Skeletal muscle tissue (tissue), 4 donors: Measurements from ENCODE around the gene POLA2. TPM values are rescaled to one million over a fixed set of nuclear protein-coding genes. Genes with fewer than 3 reads are reported as not detected.

ENCODE experiments used
- H3K27ac ChIP-seq: one replicate; pipeline ENCODE4 v1.7.0; 2013; ENCODE audit warnings: mild to moderate bottlenecking, low read depth, low read length, inconsistent platforms
- H3K27me3 ChIP-seq, 3 donors: one replicate each; pipeline ENCODE4 v1.7.0; 2013; ENCODE audit warnings: low read length in 3 of 3; ENCODE audit not compliant: control insufficient read depth in 3 of 3, insufficient read depth in 3 of 3
- H3K36me3 ChIP-seq, 3 donors: one replicate each; pipeline ENCODE4 v1.7.0; 2013; ENCODE audit warnings: low read length in 3 of 3; ENCODE audit not compliant: control insufficient read depth in 3 of 3, insufficient read depth in 3 of 3
- H3K4me1 ChIP-seq, 3 donors: one replicate each; pipeline ENCODE4 v1.7.0; 2013; ENCODE audit warnings: low read length in 3 of 3, mild to moderate bottlenecking in 3 of 3; ENCODE audit not compliant: control insufficient read depth in 3 of 3, insufficient read depth in 3 of 3
- H3K4me3 ChIP-seq, 3 donors: one replicate each; pipeline ENCODE4 v1.7.0; 2013; ENCODE audit warnings: low read length in 3 of 3
- H3K9ac ChIP-seq, 3 donors: one replicate each; pipeline ENCODE4 v1.7.0; 2013; ENCODE audit warnings: low read length in 3 of 3, mild to moderate bottlenecking in 3 of 3, moderate library complexity in 2 of 3, low read depth in 1 of 3
- H3K9me3 ChIP-seq, 3 donors: one replicate each; pipeline ENCODE4 v1.7.0; 2013; ENCODE audit warnings: low read length in 3 of 3; ENCODE audit not compliant: control insufficient read depth in 3 of 3
- total RNA-seq: library from RNA; depleted of rRNA; stranded (reverse); fragments of >200 nt; gene quantifications from one replicate; pipeline ENCODE4 v1.2.3, GENCODE V29; 2014
- donor health status: Osteomylitis.

Gene POLA2
- 2.1 TPM for total RNA-seq

- H3K4me1 ChIP-seq: peaks cover 13 to 14% (median 13%) of the 10 kb centered on the region in 3 donors
- peaks cover 0 to 3% (median 0%) of the 10 kb centered on the region in 3 donors for H3K36me3 ChIP-seq
- no peaks in the 10 kb centered on the region for H3K27me3 ChIP-seq
- no peaks in the 10 kb centered on the region for H3K9me3 ChIP-seq
- H3K9ac ChIP-seq: peak within 1 kb of the TSS; percentile 87 to 97 (median 91)
- peak within 1 kb of the TSS; percentile 86 to 100 (median 97) for H3K4me3 ChIP-seq
- H3K27ac ChIP-seq: peak within 1 kb of the TSS; percentile 95
Measured at GRCh38 chr11:65261591-65262380, at the start of gene POLA2. Gene POLA2 (plus strand): TSS chr11:65261962. CDS start chr11:65262293, 331 bp downstream.

- H3K36me3 ChIP-seq: peaks cover 37 to 43% (median 39%) of the 10 kb centered on the region in 3 donors
- no peaks in the 10 kb centered on the region for H3K4me1 ChIP-seq
- H3K9me3 ChIP-seq: no peaks in the 10 kb centered on the region
- no peak overlapping the region for H3K4me3 ChIP-seq
- H3K9ac ChIP-seq: no peak overlapping the region
- no peak overlapping the region for H3K27ac ChIP-seq
- H3K27me3 ChIP-seq: no peaks in the 10 kb centered on the region
Measured at GRCh38 chr11:65212226-65212801, 49.4 kb upstream of the POLA2 start.

GRCh38 chr11:65213322-65214211, 48.2 kb upstream of the POLA2 start:
- Histone ChIP-seq H3K36me3 (peaks cover 29 to 35% (median 32%) of the 10 kb centered on the region in 3 donors), H3K9ac (peak overlapping the region in 1 of 3 donors; percentile 20), H3K4me1 (no peaks in the 10 kb centered on the region), H3K9me3 (no peaks in the 10 kb centered on the region), H3K27ac (no peak overlapping the region), H3K4me3 (no peak overlapping the region), H3K27me3 (no peaks in the 10 kb centered on the region)

- H3K36me3 ChIP-seq: peaks cover 22 to 27% (median 24%) of the 10 kb centered on the region in 3 donors
- H3K9ac ChIP-seq: no peak overlapping the region
- no peaks in the 10 kb centered on the region for H3K27me3 ChIP-seq
- H3K27ac ChIP-seq: no peak overlapping the region
- peaks cover 0 to 1% (median 0%) of the 10 kb centered on the region in 3 donors for H3K4me1 ChIP-seq
- H3K4me3 ChIP-seq: no peak overlapping the region
- H3K9me3 ChIP-seq: no peaks in the 10 kb centered on the region
Measured at GRCh38 chr11:65214212-65214845, 47.4 kb upstream of the POLA2 start.

- no peak overlapping the region for H3K9ac ChIP-seq
- H3K27me3 ChIP-seq: no peaks in the 10 kb centered on the region
- H3K4me1 ChIP-seq: peaks cover 0 to 5% (median 0%) of the 10 kb centered on the region in 3 donors
- H3K27ac ChIP-seq: no peak overlapping the region
- H3K36me3 ChIP-seq: peaks cover 11 to 15% (median 12%) of the 10 kb centered on the region in 3 donors
- no peak overlapping the region for H3K4me3 ChIP-seq
- H3K9me3 ChIP-seq: no peaks in the 10 kb centered on the region
Measured at GRCh38 chr11:65215441-65216076, 46.2 kb upstream of the POLA2 start.

- peaks cover 0 to 5% (median 0%) of the 10 kb centered on the region in 3 donors for H3K4me1 ChIP-seq
- H3K9me3 ChIP-seq: no peaks in the 10 kb centered on the region
- no peaks in the 10 kb centered on the region for H3K27me3 ChIP-seq
- H3K36me3 ChIP-seq: peaks cover 0 to 4% (median 3%) of the 10 kb centered on the region in 3 donors
- H3K9ac ChIP-seq: no peak overlapping the region
- H3K27ac ChIP-seq: no peak overlapping the region
- H3K4me3 ChIP-seq: no peak overlapping the region
Measured at GRCh38 chr11:65216830-65217229, 44.9 kb upstream of the POLA2 start.

- H3K27me3 ChIP-seq: no peaks in the 10 kb centered on the region
- no peak overlapping the region for H3K4me3 ChIP-seq
- H3K9me3 ChIP-seq: no peaks in the 10 kb centered on the region
- H3K4me1 ChIP-seq: peaks cover 0 to 5% (median 0%) of the 10 kb centered on the region in 3 donors
- no peak overlapping the region for H3K9ac ChIP-seq
- H3K27ac ChIP-seq: no peak overlapping the region
- H3K36me3 ChIP-seq: no peaks in the 10 kb centered on the region
Measured at GRCh38 chr11:65217441-65218423, 44.0 kb upstream of the POLA2 start.

GRCh38 chr11:65218446-65218845, 43.3 kb upstream of the POLA2 start:
- Histone ChIP-seq H3K4me1 (peaks cover 0 to 5% (median 0%) of the 10 kb centered on the region in 3 donors), H3K36me3 (peaks cover 0 to 3% (median 0%) of the 10 kb centered on the region in 3 donors), H3K9ac (no peak overlapping the region), H3K27me3 (no peaks in the 10 kb centered on the region), H3K9me3 (no peaks in the 10 kb centered on the region), H3K4me3 (no peak overlapping the region), H3K27ac (no peak overlapping the region)
